ENCODE data around the gene STAG3. TPM values are rescaled to one million over a fixed set of nuclear protein-coding genes. Genes with fewer than 3 reads are reported as not detected.

The STAG3 gene
- total and polyA plus RNA-seq, 2 of the 8 experiments (the other 6 are each of a cell fraction or from before 2014, with no cell fraction given): 1.3 to 3.3 TPM

DNA sequence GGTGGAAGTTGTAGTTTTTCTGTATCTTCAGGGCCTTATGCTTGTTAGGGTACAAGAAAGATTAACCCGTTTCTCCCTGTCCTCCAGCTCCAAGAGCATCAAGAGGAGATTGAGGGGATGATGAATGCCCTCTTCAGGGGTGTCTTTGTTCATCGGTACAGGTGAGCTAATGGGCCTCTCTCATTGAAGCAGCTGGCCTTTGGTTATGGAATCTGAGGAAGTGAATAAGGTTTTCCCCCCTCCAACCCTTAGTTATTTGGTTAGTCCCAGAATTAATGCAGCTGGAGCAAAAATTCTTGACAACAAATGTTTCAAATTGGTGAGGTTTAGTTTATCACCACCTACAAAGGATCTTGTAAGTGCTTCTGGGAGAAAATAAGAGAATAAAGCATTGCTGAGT lies 17.5 kb downstream of the STAG3 start:
- Histone ChIP-seq H2BK12ac (ENCODE audit: low read depth, low read length) (no peak overlapping the region), H2AFZ (ENCODE audit: low read length) (no peak overlapping the region), H3K23me2 (ENCODE audit: low read depth, low read length) (no peaks in the 10 kb centered on the region), H4K91ac (replicated peaks; ENCODE audit: insufficient read length, low read length) (no peak overlapping the region), H4K5ac (ENCODE audit: insufficient read length, low read depth, low read length) (no peak overlapping the region), H3K56ac (replicated peaks; ENCODE audit: insufficient read length, low read depth, low read length) (no peak overlapping the region), H2BK15ac (ENCODE audit: low read length) (no peak overlapping the region), H3K9ac (replicated peaks in 1 of 4; ENCODE audit: extremely low read depth in 1 of 4, low read depth in 3 of 4, low read length in 3 of 4) (no peak overlapping the region), H2BK5ac (ENCODE audit: low read depth, low read length) (no peak overlapping the region), H2BK20ac (ENCODE audit: low read length) (no peak overlapping the region), H4K8ac (ENCODE audit: extremely low read depth, insufficient read depth, low read length) (no peak overlapping the region), H2AK5ac (ENCODE audit: low read depth, low read length) (no peak overlapping the region), H3K27me3 (replicated peaks in 1 of 4; ENCODE audit: control insufficient read depth in 3 of 4, extremely low read depth in 1 of 4, insufficient read depth in 3 of 4, low read length in 3 of 4) (no peaks in the 10 kb centered on the region; a peak in 1 of 7 replicates), H3K79me2 (ENCODE audit: control insufficient read depth in 1 of 2, insufficient read depth in 2 of 2, low read length in 2 of 2) (no peaks in the 10 kb centered on the region), H3K18ac (ENCODE audit: extremely low read depth, low read length) (no peak overlapping the region), H3K79me1 (ENCODE audit: low read depth, low read length) (no peaks in the 10 kb centered on the region), H3K27ac (ENCODE audit: low read depth, low read length) (no peak overlapping the region), H2BK120ac (replicated peaks; ENCODE audit: low read depth, low read length) (no peak overlapping the region), H3K4me1 (replicated peaks in 1 of 4; ENCODE audit: control insufficient read depth in 3 of 4, insufficient read depth in 4 of 4, low read length in 3 of 4) (no peaks in the 10 kb centered on the region), H3K36me3 (ENCODE audit: control insufficient read depth in 2 of 4, insufficient read depth in 4 of 4, low read length in 3 of 4) (no peaks in the 10 kb centered on the region), H3K9me3 (ENCODE audit: insufficient read depth in 2 of 2, low read depth in 1 of 2, low read length in 1 of 2) (no peaks in the 10 kb centered on the region), H3K14ac (ENCODE audit: insufficient read length) (no peak overlapping the region), H3K4ac (replicated peaks; ENCODE audit: insufficient read length, low read depth, low read length) (no peak overlapping the region), H3K4me3 (ENCODE audit: extremely low read depth in 1 of 4, insufficient read depth in 2 of 4, low read depth in 3 of 4, low read length in 4 of 4) (no peak overlapping the region), H3K4me2 (ENCODE audit: insufficient read depth in 1 of 2, low read depth in 2 of 2, low read length in 2 of 2) (no peak overlapping the region), H4K20me1 (replicated peaks in 1 of 2; ENCODE audit: control insufficient read depth in 1 of 2, insufficient read depth in 2 of 2, low read length in 2 of 2) (no peaks in the 10 kb centered on the region), H3K23ac (ENCODE audit: insufficient read length) (no peak overlapping the region)
- FAIRE-seq: no peak
- POLR2A ChIA-PET (ENCODE audit: partially characterized antibody): interaction anchor here (1.1 to 1.4 kb wide), 3 partner anchors 9 to 46 kb away, joined by 3 read pairs; partner anchors contain the start of gene LAMTOR4
- CTCF ChIA-PET (ENCODE audit: partially characterized antibody): interaction anchor here (1.0 kb wide), 2 partner anchors 9 to 62 kb away, joined by 3 read pairs; no protein-coding TSS in a partner anchor
- no peak for DNase-seq (ENCODE audit: low read depth in 1 of 2, low spot score in 2 of 2)
- 84% methylated on average over 2 of the region's 2 CpGs; no CpG with 5 or more reads in 1 of the 2 experiments for WGBS, 2 experiments (ENCODE audit: extremely low coverage in 1 of 2, insufficient coverage in 1 of 2, insufficient read length in 1 of 2, insufficient replicate concordance in 2 of 2, low coverage in 1 of 2, low lambda C conversion rate in 2 of 2, missing lambda C conversion rate in 1 of 2)
- TF ChIP-seq KDM5A (IDR thresholded peaks at IDR 0.05; ENCODE audit: low read length) (no peak), EP300 (IDR thresholded peaks at IDR 0.05; ENCODE audit: borderline replicate concordance in 1 of 2, low read depth in 2 of 2, low read length in 2 of 2) (no peak), SP2 (IDR thresholded peaks at IDR 0.05; ENCODE audit: low read length) (no peak), SUZ12 (IDR thresholded peaks at IDR 0.05; ENCODE audit: low read length) (no peak), HDAC2 (IDR thresholded peaks at IDR 0.05; ENCODE audit: borderline replicate concordance in 1 of 2, low read depth in 2 of 2, low read length in 2 of 2) (no peak), KDM4A (IDR thresholded peaks at IDR 0.05; ENCODE audit: low read depth, low read length, severe bottlenecking) (no peak), SIX5 (IDR thresholded peaks at IDR 0.05; ENCODE audit: low read depth, low read length) (no peak)

Measured in H1 (cell line).